Naive thymus-derived CD4-positive, alpha-beta T cell (primary cell): ENCODE data around the gene PTGDR2. TPM values are rescaled to one million over a fixed set of nuclear protein-coding genes. Genes with fewer than 3 reads are reported as not detected.
A peak's percentile ranks its signal among the peaks of the same experiment; 100 is the strongest.
"Not testable (repeated sequence)": the region's sequence is repeated elsewhere in the genome, so short reads cannot be mapped to it uniquely, and the experiment has no call there.

Experiments used
- ATAC-seq: fragments of 150-1000 bp; cut with Tn5 transposase; 2 replicates; pipeline ENCODE4 v1.10.0; 2021; ENCODE audit warnings: mild to moderate bottlenecking, moderate library complexity
- CTCF ChIA-PET: fragments of 350-600 bp; sonication (Branson Sonifier 250); formaldehyde crosslinking; loops from one replicate; lab custom pipeline; 2021; ENCODE audit warnings: antibody characterized with exemption; lab: Charles Lee
- POLR2A ChIA-PET: fragments of 350-600 bp; sonication (Branson Sonifier 250); formaldehyde crosslinking; loops from one replicate; lab custom pipeline; 2021; ENCODE audit warnings: antibody characterized with exemption, inconsistent platforms; lab: Charles Lee
- DNase-seq, 9 donors: peaks; one replicate each; pipeline versions ENCODE4 v3.0.0 to v3.0.0-alpha.2; 2020 to 2022; ENCODE audit warnings: mixed read lengths in 1 of 9
- H3K27ac ChIP-seq: one replicate; pipeline ENCODE4 v1.7.0; 2013; ENCODE audit warnings: mild to moderate bottlenecking, low read depth, low read length, moderate library complexity
- H3K27me3 ChIP-seq, 2 donors: one replicate each; pipeline ENCODE4 v1.7.0; 2013; ENCODE audit warnings: low read length in 2 of 2, mild to moderate bottlenecking in 2 of 2, moderate library complexity in 2 of 2; ENCODE audit not compliant: control insufficient read depth in 2 of 2, insufficient read depth in 2 of 2
- H3K36me3 ChIP-seq, 3 experiments: 1 replicate in 2 of 3; 2 replicates in 1 of 3; pipeline ENCODE4 v1.7.0; 2013; ENCODE audit warnings: low read length in 3 of 3, mild to moderate bottlenecking in 3 of 3, moderate library complexity in 1 of 3; ENCODE audit not compliant: insufficient read depth in 3 of 3, control insufficient read depth in 2 of 3
- H3K4me1 ChIP-seq, 2 donors: one replicate each; pipeline ENCODE4 v1.7.0; 2013; ENCODE audit warnings: low read length in 2 of 2, mild to moderate bottlenecking in 2 of 2, moderate library complexity in 1 of 2; ENCODE audit not compliant: control insufficient read depth in 2 of 2, insufficient read depth in 2 of 2
- H3K4me3 ChIP-seq: 2 replicates; pipeline ENCODE4 v1.7.0; 2013; ENCODE audit warnings: mild to moderate bottlenecking, low read length
- H3K9me3 ChIP-seq, 3 experiments: 1 replicate in 2 of 3; 2 replicates in 1 of 3; pipeline ENCODE4 v1.7.0; 2013; ENCODE audit warnings: low read length in 3 of 3; ENCODE audit not compliant: control insufficient read depth in 2 of 3
- H3K27ac Mint-ChIP-seq, 9 donors: one replicate each; pipeline ENCODE4 v1.8.0; 2020 to 2022; ENCODE audit warnings: mixed read lengths in 9 of 9, mild to moderate bottlenecking in 8 of 9, moderate library complexity in 5 of 9, inconsistent platforms in 2 of 9
- H3K27me3 Mint-ChIP-seq, 5 donors: one replicate each; pipeline ENCODE4 v1.8.0; 2021 to 2022; ENCODE audit warnings: mixed read lengths in 5 of 5, mild to moderate bottlenecking in 1 of 5
- H3K36me3 Mint-ChIP-seq, 5 donors: one replicate each; pipeline ENCODE4 v1.8.0; 2020 to 2022; ENCODE audit warnings: mixed read lengths in 5 of 5, mild to moderate bottlenecking in 3 of 5, inconsistent platforms in 1 of 5
- H3K4me1 Mint-ChIP-seq, 7 donors: one replicate each; pipeline ENCODE4 v1.8.0; 2020 to 2022; ENCODE audit warnings: mixed read lengths in 7 of 7, mild to moderate bottlenecking in 3 of 7, inconsistent platforms in 1 of 7
- H3K4me3 Mint-ChIP-seq, 10 donors: one replicate each; pipeline ENCODE4 v1.8.0; 2020 to 2022; ENCODE audit warnings: mild to moderate bottlenecking in 10 of 10, mixed read lengths in 10 of 10, moderate library complexity in 6 of 10, inconsistent platforms in 2 of 10
- H3K9me3 Mint-ChIP-seq, 11 donors: one replicate each; pipeline ENCODE4 v1.8.0; 2020 to 2022; ENCODE audit warnings: mixed read lengths in 11 of 11, mild to moderate bottlenecking in 4 of 11, inconsistent platforms in 1 of 11, moderate library complexity in 1 of 11
- intact Hi-C, 2 donors: fragments of 100-400 bp; cut with micrococcal nuclease; formaldehyde crosslinking; loops; one replicate each; pipeline ENCODE4 v1.15.1; 2023
- polyA plus RNA-seq, 2 donors: library from polyadenylated mRNA; unstranded; fragments of 300-500 nt; fragmentation: Illumina TruSeq; gene quantifications; one replicate each; pipeline ENCODE4 v1.2.3, GENCODE V29; 2021
- total RNA-seq, 6 experiments: library from RNA in 5 of 6; stranded (reverse) in 5 of 6; gene quantifications; 1 replicate in 5 of 6; 2 replicates in 1 of 6; pipeline ENCODE4 v1.2.3 and lab custom pipeline; 2021 to 2026

The PTGDR2 gene
- total and polyA plus RNA-seq, 7 experiments from 2014 or later = 0.08 to 4.5 (median 0.65) TPM; not detected in 2

DNA sequence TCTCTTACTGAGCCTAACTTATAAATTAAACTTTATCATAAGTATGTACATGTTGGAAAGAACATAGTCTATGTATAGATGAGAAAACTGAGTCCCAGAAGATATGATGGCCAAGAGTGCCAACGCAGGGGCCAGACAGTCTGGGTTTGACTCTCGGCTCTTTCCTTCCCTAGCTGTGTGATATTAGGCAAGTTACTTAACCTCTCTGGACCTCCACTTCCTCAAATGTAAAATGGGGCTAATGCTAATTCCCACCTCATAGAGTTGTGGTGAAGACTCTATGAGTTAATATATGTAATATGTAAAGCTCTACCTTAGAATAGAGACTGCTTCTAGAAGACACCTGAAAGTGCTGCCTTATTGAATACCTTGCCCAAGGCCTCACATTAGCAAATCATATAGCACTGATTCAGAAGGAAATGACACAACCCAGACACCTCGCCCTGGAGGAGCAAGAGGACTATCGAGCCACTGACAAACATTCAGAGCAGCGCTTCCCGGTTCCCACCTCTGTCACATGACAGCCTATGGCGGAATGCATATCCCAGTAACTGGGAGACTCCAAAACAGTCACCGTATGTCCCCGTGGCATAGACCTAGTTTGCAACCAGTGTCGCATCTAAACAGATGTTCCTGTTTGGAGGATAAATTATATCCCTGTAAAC, 25.1 kb downstream of the PTGDR2 start:
- intact Hi-C loops = loop anchor here (1.0 to 5.0 kb wide), 12 partner anchors 12 to 686 kb away; partner anchors contain the start of genes CCDC86 (in 1 of the 2), TMEM216 (in 1 of the 2) and VWCE (in 1 of the 2)
- H3K4me3 Mint-ChIP-seq = peak overlapping the region in 4 of 10 donors; percentile 27 to 77 (median 74)
- Histone ChIP-seq H3K27ac (no peak overlapping the region), H3K4me1 (no peaks in the 10 kb centered on the region), H3K4me3 (no peak overlapping the region), H3K27me3 (no peaks in the 10 kb centered on the region), H3K9me3 (no peaks in the 10 kb centered on the region), H3K36me3 (no peaks in the 10 kb centered on the region)
- no peaks in the 10 kb centered on the region for H3K9me3 Mint-ChIP-seq
- peaks cover 0 to 9% (median 0%) of the 10 kb centered on the region in 7 donors for H3K4me1 Mint-ChIP-seq
- H3K27me3 Mint-ChIP-seq = peaks cover 0 to 15% (median 4%) of the 10 kb centered on the region in 5 donors
- POLR2A ChIA-PET = interaction anchor here (1.0 kb wide), 1 partner anchor 253 kb away, joined by 3 read pairs; no protein-coding TSS in a partner anchor
- H3K27ac Mint-ChIP-seq = peak overlapping the region in 3 of 9 donors; percentile 32 to 81 (median 78)
- no peak for ATAC-seq
- CTCF ChIA-PET = interaction anchor here (0.6 to 8.1 kb wide), 17 partner anchors 10 to 555 kb away, joined by 3 to 60 read pairs (median 4); partner anchors contain the start of gene PRPF19
- H3K36me3 Mint-ChIP-seq = no peaks in the 10 kb centered on the region
- DNase-seq = no peak

DNA sequence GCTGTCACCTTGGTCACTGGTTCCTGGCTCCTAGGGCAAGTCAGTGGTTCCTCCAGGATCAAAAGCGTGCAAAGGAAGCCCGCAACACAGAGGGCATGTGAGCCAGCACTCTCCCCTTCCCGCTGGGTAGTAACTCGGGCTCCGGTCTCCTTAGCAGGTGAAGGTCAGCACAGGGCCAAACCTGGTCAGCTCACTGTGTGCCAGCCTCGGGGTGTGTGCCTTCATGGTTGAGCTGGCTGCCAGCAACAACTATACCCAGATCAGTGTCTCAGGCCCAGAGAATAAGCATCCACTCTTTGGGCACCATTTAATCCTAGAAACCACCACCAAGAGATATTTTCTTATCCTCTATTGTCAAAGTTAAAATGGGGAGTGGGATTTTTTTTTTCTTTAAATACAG, 30.0 kb downstream of the PTGDR2 start:
- Mint-ChIP-seq H3K27ac (no peak overlapping the region), H3K9me3 (no peaks in the 10 kb centered on the region), H3K36me3 (no peaks in the 10 kb centered on the region), H3K4me3 (no peak overlapping the region), H3K27me3 (peaks cover 0 to 6% (median 0%) of the 10 kb centered on the region in 5 donors), H3K4me1 (peaks cover 0 to 3% (median 0%) of the 10 kb centered on the region in 7 donors)
- H3K9me3 ChIP-seq = no peaks in the 10 kb centered on the region
- H3K4me1 ChIP-seq = no peaks in the 10 kb centered on the region
- H3K4me3 ChIP-seq = no peak overlapping the region
- intact Hi-C loops = no loop called here
- CTCF ChIA-PET = interaction anchor here (8.1 kb wide), 1 partner anchor 362 kb away, joined by 60 read pairs; no protein-coding TSS in a partner anchor
- H3K27me3 ChIP-seq = no peaks in the 10 kb centered on the region
- no peaks in the 10 kb centered on the region for H3K36me3 ChIP-seq
- ATAC-seq (no peak), DNase-seq (no peak)
- no peak overlapping the region for H3K27ac ChIP-seq
- POLR2A ChIA-PET = no interaction called here

DNA sequence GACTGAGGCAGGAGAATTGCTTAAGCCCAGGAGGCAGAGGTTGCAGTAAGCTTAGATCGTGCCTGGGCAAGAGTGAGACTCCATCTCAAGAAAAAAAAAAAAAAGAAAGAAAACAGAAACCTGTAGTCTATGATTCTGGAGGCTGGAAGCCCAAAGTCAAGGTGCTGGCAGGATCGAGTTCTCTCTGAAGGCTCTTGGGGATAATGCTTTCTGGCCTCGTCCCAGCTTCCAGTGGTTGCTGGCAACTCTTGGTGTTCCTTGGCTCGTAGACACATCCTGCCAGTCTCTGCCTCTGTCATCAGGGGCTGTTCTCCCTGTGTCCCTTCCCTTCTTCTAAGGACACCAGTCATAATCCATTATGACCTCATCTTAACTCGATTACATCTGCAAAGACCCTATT, 30.6 kb downstream of the PTGDR2 start:
- no peak for DNase-seq
- H3K27ac Mint-ChIP-seq = no peak overlapping the region
- Histone ChIP-seq H3K27me3 (no peaks in the 10 kb centered on the region), H3K27ac (no peak overlapping the region), H3K9me3 (no peaks in the 10 kb centered on the region), H3K4me1 (no peaks in the 10 kb centered on the region), H3K36me3 (no peaks in the 10 kb centered on the region), H3K4me3 (no peak overlapping the region)
- H3K27me3 Mint-ChIP-seq = peaks cover 0 to 6% (median 0%) of the 10 kb centered on the region in 5 donors
- H3K36me3 Mint-ChIP-seq = no peaks in the 10 kb centered on the region
- intact Hi-C loops = no loop called here
- H3K4me3 Mint-ChIP-seq = no peak overlapping the region
- no peaks in the 10 kb centered on the region for H3K9me3 Mint-ChIP-seq
- ChIA-PET POLR2A (no interaction called here), CTCF (no interaction called here)
- no peaks in the 10 kb centered on the region for H3K4me1 Mint-ChIP-seq
- ATAC-seq = no peak

DNA sequence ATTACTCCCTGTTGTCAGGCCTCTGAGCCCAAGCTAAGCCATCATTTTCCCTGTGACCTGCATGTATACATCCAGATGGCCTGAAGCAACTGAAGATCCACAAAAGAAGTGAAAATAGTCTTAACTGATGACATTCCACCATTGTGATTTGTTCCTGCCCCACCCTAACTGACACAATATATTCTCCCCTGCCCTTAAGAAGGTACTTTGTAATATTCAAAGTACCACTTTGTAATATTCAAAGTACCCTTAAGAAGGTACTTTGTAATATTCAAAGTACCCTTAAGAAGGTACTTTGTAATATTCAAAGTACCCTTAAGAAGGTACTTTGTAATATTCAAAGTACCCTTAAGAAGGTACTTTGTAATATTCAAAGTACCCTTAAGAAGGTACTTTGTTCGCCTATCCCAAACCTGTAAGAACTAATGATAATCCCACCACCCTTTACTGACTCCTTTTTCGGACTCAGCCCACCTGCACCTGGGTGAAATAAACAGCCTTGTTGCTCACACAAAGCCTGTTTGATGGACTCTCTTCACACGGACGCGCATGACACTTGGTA, 31.9 kb downstream of the PTGDR2 start:
- H3K9me3 Mint-ChIP-seq, ATAC-seq, H3K4me1 ChIP-seq, H3K4me1 Mint-ChIP-seq, H3K36me3 ChIP-seq, H3K9me3 ChIP-seq, H3K4me3 Mint-ChIP-seq, H3K27me3 Mint-ChIP-seq, intact Hi-C loops, CTCF ChIA-PET, H3K27me3 ChIP-seq, H3K4me3 ChIP-seq, H3K27ac ChIP-seq, H3K36me3 Mint-ChIP-seq, DNase-seq, H3K27ac Mint-ChIP-seq: not testable (repeated sequence)
- POLR2A ChIA-PET = interaction anchor here (0.5 kb wide), 1 partner anchor 22 kb away, joined by 3 read pairs; no protein-coding TSS in a partner anchor

DNA sequence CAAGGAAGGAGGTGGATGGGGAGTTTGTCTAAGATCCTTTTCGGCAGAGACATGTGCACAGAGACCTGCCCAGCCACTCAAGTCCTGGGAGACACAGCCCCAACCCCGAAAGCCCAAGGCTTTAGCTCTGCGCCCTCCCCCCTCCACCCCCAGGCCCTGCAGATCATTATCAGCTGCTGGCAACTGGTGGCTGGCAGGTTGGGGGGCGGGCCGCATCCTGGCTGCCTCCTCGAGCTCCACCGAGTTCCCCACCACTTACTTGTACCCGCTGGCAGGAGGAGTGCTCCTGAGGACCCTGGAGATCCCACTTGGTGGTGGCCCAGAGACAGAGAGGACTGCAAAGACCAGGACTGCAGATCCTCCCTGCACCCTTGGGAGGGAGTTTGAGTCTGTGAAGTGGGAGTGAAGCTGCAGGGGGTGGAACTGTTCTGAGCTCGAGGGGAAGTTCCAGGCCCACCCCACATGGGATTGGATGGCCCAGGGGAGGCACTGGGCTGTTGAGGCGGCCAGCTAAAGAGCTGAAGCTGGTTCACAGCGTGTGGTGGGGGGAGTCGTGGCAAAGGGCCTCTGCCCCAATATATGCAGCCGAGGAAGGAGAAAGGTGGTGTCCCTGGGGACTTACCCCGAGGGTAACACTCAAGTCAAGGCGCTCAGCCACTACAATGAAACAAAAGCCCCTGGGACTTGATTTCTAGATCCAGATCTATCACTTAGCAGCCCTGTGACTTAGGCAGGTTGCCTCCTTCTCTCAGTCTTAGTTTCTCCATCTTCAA, 33.7 kb downstream of the PTGDR2 start:
- Histone ChIP-seq H3K9me3 (peaks cover 0 to 5% (median 0%) of the 10 kb centered on the region in 3 experiments), H3K27ac (no peak overlapping the region), H3K4me1 (no peaks in the 10 kb centered on the region), H3K36me3 (no peaks in the 10 kb centered on the region), H3K27me3 (no peaks in the 10 kb centered on the region), H3K4me3 (no peak overlapping the region)
- CTCF ChIA-PET = no interaction called here
- H3K27ac Mint-ChIP-seq = no peak overlapping the region
- POLR2A ChIA-PET = no interaction called here
- H3K4me1 Mint-ChIP-seq = no peaks in the 10 kb centered on the region
- intact Hi-C loops = no loop called here
- DNase-seq = peak in 1 of 9 donors; percentile 7
- ATAC-seq = no peak
- H3K36me3 Mint-ChIP-seq = no peaks in the 10 kb centered on the region
- peaks cover 0 to 7% (median 4%) of the 10 kb centered on the region in 11 donors for H3K9me3 Mint-ChIP-seq
- H3K4me3 Mint-ChIP-seq = no peak overlapping the region
- H3K27me3 Mint-ChIP-seq = peaks cover 0 to 6% (median 0%) of the 10 kb centered on the region in 5 donors

DNA sequence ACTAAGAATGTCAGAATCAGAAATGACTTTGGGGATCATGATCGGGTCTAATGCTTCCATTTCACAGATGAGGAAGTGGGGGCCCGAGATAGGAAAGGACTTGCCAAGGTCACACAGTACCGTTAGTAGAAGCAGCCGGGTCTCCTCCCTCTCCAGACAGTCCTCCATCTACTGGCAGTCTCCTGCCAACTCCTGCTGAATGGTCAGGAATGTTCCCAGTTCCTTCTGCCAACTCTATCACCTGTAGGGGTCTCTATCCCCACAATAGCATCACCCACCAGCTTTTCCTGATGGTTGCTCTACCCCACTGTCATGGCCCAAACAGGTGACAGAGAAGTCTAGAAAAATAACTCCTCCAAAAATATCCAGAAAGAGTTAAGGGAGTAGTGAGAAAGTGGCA, 37.7 kb downstream of the PTGDR2 start:
- ATAC-seq (no peak), DNase-seq (no peak)
- H3K27ac Mint-ChIP-seq = no peak overlapping the region
- H3K4me1 Mint-ChIP-seq = peaks cover 0 to 2% (median 0%) of the 10 kb centered on the region in 7 donors
- peaks cover 0 to 13% (median 3%) of the 10 kb centered on the region in 3 experiments for H3K9me3 ChIP-seq
- intact Hi-C loops = no loop called here
- peaks cover 0 to 18% (median 12%) of the 10 kb centered on the region in 11 donors for H3K9me3 Mint-ChIP-seq
- no peaks in the 10 kb centered on the region for H3K36me3 ChIP-seq
- H3K27ac ChIP-seq = no peak overlapping the region
- CTCF ChIA-PET = no interaction called here
- H3K4me1 ChIP-seq = no peaks in the 10 kb centered on the region
- no peak overlapping the region for H3K4me3 ChIP-seq
- H3K36me3 Mint-ChIP-seq = no peaks in the 10 kb centered on the region
- H3K27me3 ChIP-seq = no peaks in the 10 kb centered on the region
- H3K4me3 Mint-ChIP-seq = no peak overlapping the region
- POLR2A ChIA-PET = no interaction called here
- H3K27me3 Mint-ChIP-seq = peaks cover 0 to 4% (median 0%) of the 10 kb centered on the region in 5 donors
